GM23338 (cell line): Measurements from ENCODE around the gene CTNNA3.

Source experiments
- CREB1 ChIP-seq: fragments of 250-450 bp; sonication (Bioruptor Pico); IDR thresholded peaks from 2 replicates; pipeline ENCODE4 v1.5.0; 2020; ENCODE audit warnings: low read depth, mild to moderate bottlenecking, moderate library complexity
- EZH2 ChIP-seq: fragments of 200-600 bp; sonication (generic); IDR thresholded peaks from one replicate; pipeline ENCODE4 v1.8.0; 2017; ENCODE audit warnings: antibody characterized with exemption, mild to moderate bottlenecking, low read depth; ENCODE audit not compliant: unreplicated experiment
- EZH2phosphoT487 ChIP-seq: fragments of 200-600 bp; sonication (generic); IDR thresholded peaks from one replicate; pipeline ENCODE4 v1.8.1; 2018; ENCODE audit warnings: antibody characterized with exemption; ENCODE audit not compliant: unreplicated experiment
- JUNB ChIP-seq: IDR thresholded peaks from one replicate; pipeline ENCODE4 v1.6.1; 2016; ENCODE audit warnings: antibody characterized with exemption; ENCODE audit not compliant: unreplicated experiment
- NANOG ChIP-seq: IDR thresholded peaks from 2 replicates; pipeline ENCODE4 v1.6.1; 2016; ENCODE audit warnings: antibody characterized with exemption, borderline replicate concordance
- POLR2AphosphoS5 ChIP-seq: IDR thresholded peaks from 2 replicates; pipeline ENCODE4 v1.6.1; 2016; ENCODE audit warnings: antibody characterized with exemption, low read depth
- STAT1 ChIP-seq: IDR thresholded peaks from one replicate; pipeline ENCODE4 v1.6.1; 2016; ENCODE audit warnings: antibody characterized with exemption; ENCODE audit not compliant: unreplicated experiment
- ZNF114 ChIP-seq: fragments of 250-450 bp; sonication (Bioruptor Pico); IDR thresholded peaks from 2 replicates; pipeline ENCODE4 v1.5.0; 2020; ENCODE audit warnings: mild to moderate bottlenecking, moderate library complexity
- ZNF331 ChIP-seq: fragments of 250-450 bp; sonication (Bioruptor Pico); IDR thresholded peaks from 2 replicates; pipeline ENCODE4 v1.5.0; 2020; ENCODE audit warnings: low read depth, mild to moderate bottlenecking, moderate library complexity
- TF ChIP-seq, protein P1 (sequence below): IDR thresholded peaks from one replicate; pipeline ENCODE4 v1.6.1; 2018; ENCODE audit warnings: antibody characterized with exemption; ENCODE audit not compliant: unreplicated experiment
- TF ChIP-seq, protein P2 (sequence below), 2 experiments: fragments of 200-600 bp in 1 of 2; sonication (generic) in 1 of 2; conservative IDR thresholded peaks; 2 replicates each; pipeline versions ENCODE4 v1.5.1 to v1.6.1; 2016 to 2017; ENCODE audit warnings: antibody characterized with exemption in 2 of 2, low read depth in 2 of 2, mild to moderate bottlenecking in 2 of 2, moderate library complexity in 1 of 2
- TF ChIP-seq, protein P3 (sequence below): IDR thresholded peaks from 2 replicates; pipeline ENCODE4 v1.6.1; 2016; ENCODE audit warnings: antibody characterized with exemption
- TF ChIP-seq, protein P4 (sequence below): fragments of 250-450 bp; sonication (Bioruptor Pico); IDR thresholded peaks from 2 replicates; pipeline ENCODE4 v1.5.0; 2020; ENCODE audit warnings: mild to moderate bottlenecking, moderate library complexity

DNA sequence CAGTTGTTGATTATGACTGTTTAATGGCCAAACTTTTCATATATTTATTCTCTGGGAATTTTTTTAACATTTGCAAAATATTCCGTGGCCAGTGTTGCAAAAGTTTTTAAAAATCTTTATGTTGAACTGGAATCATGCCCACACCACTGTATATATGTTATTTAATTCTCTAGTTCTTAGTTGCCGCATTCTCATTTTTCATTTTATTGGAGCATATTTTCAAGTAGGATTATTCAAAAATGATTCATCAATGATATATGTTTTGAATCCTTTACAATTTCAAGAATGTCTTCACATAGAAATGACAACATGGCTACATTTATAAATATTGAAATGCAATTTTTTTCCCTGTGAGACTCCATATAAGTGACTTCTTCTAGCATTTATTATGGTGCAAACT lies 958.8 kb downstream of the CTNNA3 start:
- TF ChIP-seq, protein P1, sequence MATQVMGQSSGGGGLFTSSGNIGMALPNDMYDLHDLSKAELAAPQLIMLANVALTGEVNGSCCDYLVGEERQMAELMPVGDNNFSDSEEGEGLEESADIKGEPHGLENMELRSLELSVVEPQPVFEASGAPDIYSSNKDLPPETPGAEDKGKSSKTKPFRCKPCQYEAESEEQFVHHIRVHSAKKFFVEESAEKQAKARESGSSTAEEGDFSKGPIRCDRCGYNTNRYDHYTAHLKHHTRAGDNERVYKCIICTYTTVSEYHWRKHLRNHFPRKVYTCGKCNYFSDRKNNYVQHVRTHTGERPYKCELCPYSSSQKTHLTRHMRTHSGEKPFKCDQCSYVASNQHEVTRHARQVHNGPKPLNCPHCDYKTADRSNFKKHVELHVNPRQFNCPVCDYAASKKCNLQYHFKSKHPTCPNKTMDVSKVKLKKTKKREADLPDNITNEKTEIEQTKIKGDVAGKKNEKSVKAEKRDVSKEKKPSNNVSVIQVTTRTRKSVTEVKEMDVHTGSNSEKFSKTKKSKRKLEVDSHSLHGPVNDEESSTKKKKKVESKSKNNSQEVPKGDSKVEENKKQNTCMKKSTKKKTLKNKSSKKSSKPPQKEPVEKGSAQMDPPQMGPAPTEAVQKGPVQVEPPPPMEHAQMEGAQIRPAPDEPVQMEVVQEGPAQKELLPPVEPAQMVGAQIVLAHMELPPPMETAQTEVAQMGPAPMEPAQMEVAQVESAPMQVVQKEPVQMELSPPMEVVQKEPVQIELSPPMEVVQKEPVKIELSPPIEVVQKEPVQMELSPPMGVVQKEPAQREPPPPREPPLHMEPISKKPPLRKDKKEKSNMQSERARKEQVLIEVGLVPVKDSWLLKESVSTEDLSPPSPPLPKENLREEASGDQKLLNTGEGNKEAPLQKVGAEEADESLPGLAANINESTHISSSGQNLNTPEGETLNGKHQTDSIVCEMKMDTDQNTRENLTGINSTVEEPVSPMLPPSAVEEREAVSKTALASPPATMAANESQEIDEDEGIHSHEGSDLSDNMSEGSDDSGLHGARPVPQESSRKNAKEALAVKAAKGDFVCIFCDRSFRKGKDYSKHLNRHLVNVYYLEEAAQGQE: no peak
- no peak for TF ChIP-seq POLR2AphosphoS5
- TF ChIP-seq, protein P2, sequence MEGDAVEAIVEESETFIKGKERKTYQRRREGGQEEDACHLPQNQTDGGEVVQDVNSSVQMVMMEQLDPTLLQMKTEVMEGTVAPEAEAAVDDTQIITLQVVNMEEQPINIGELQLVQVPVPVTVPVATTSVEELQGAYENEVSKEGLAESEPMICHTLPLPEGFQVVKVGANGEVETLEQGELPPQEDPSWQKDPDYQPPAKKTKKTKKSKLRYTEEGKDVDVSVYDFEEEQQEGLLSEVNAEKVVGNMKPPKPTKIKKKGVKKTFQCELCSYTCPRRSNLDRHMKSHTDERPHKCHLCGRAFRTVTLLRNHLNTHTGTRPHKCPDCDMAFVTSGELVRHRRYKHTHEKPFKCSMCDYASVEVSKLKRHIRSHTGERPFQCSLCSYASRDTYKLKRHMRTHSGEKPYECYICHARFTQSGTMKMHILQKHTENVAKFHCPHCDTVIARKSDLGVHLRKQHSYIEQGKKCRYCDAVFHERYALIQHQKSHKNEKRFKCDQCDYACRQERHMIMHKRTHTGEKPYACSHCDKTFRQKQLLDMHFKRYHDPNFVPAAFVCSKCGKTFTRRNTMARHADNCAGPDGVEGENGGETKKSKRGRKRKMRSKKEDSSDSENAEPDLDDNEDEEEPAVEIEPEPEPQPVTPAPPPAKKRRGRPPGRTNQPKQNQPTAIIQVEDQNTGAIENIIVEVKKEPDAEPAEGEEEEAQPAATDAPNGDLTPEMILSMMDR (conservative IDR thresholded peaks at IDR 0.05; ENCODE audit: low read depth in 2 of 2): no peak
- TF ChIP-seq EZH2phosphoT487: no peak
- no peak for TF ChIP-seq EZH2
- TF ChIP-seq CREB1: no peak
- TF ChIP-seq JUNB: no peak
- TF ChIP-seq, protein P3, sequence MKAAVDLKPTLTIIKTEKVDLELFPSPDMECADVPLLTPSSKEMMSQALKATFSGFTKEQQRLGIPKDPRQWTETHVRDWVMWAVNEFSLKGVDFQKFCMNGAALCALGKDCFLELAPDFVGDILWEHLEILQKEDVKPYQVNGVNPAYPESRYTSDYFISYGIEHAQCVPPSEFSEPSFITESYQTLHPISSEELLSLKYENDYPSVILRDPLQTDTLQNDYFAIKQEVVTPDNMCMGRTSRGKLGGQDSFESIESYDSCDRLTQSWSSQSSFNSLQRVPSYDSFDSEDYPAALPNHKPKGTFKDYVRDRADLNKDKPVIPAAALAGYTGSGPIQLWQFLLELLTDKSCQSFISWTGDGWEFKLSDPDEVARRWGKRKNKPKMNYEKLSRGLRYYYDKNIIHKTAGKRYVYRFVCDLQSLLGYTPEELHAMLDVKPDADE: no peak
- TF ChIP-seq, protein P4, sequence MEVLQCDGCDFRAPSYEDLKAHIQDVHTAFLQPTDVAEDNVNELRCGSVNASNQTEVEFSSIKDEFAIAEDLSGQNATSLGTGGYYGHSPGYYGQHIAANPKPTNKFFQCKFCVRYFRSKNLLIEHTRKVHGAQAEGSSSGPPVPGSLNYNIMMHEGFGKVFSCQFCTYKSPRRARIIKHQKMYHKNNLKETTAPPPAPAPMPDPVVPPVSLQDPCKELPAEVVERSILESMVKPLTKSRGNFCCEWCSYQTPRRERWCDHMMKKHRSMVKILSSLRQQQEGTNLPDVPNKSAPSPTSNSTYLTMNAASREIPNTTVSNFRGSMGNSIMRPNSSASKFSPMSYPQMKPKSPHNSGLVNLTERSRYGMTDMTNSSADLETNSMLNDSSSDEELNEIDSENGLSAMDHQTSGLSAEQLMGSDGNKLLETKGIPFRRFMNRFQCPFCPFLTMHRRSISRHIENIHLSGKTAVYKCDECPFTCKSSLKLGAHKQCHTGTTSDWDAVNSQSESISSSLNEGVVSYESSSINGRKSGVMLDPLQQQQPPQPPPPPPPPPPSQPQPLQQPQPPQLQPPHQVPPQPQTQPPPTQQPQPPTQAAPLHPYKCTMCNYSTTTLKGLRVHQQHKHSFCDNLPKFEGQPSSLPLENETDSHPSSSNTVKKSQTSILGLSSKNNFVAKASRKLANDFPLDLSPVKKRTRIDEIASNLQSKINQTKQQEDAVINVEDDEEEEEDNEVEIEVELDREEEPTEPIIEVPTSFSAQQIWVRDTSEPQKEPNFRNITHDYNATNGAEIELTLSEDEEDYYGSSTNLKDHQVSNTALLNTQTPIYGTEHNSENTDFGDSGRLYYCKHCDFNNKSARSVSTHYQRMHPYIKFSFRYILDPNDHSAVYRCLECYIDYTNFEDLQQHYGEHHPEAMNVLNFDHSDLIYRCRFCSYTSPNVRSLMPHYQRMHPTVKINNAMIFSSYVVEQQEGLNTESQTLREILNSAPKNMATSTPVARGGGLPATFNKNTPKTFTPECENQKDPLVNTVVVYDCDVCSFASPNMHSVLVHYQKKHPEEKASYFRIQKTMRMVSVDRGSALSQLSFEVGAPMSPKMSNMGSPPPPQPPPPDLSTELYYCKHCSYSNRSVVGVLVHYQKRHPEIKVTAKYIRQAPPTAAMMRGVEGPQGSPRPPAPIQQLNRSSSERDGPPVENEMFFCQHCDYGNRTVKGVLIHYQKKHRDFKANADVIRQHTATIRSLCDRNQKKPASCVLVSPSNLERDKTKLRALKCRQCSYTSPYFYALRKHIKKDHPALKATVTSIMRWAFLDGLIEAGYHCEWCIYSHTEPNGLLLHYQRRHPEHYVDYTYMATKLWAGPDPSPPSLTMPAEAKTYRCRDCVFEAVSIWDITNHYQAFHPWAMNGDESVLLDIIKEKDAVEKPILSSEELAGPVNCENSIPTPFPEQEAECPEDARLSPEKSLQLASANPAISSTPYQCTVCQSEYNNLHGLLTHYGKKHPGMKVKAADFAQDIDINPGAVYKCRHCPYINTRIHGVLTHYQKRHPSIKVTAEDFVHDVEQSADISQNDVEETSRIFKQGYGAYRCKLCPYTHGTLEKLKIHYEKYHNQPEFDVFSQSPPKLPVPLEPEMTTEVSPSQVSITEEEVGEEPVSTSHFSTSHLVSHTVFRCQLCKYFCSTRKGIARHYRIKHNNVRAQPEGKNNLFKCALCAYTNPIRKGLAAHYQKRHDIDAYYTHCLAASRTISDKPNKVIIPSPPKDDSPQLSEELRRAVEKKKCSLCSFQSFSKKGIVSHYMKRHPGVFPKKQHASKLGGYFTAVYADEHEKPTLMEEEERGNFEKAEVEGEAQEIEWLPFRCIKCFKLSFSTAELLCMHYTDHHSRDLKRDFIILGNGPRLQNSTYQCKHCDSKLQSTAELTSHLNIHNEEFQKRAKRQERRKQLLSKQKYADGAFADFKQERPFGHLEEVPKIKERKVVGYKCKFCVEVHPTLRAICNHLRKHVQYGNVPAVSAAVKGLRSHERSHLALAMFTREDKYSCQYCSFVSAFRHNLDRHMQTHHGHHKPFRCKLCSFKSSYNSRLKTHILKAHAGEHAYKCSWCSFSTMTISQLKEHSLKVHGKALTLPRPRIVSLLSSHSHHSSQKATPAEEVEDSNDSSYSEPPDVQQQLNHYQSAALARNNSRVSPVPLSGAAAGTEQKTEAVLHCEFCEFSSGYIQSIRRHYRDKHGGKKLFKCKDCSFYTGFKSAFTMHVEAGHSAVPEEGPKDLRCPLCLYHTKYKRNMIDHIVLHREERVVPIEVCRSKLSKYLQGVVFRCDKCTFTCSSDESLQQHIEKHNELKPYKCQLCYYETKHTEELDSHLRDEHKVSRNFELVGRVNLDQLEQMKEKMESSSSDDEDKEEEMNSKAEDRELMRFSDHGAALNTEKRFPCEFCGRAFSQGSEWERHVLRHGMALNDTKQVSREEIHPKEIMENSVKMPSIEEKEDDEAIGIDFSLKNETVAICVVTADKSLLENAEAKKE (CRISPR knock-in tag): no peak
- TF ChIP-seq ZNF331 (CRISPR knock-in tag): no peak
- TF ChIP-seq NANOG: no peak
- TF ChIP-seq ZNF114 (CRISPR knock-in tag): no peak
- no peak for TF ChIP-seq STAT1
